HPDE6-E6E7 (cell line): Measurements from ENCODE around the gene GADD45G.

Source experiments
- DNase-seq: peaks from one replicate; pipeline ENCODE4 v3.0.0; 2011; ENCODE audit warnings: missing footprints; ENCODE audit errors: extremely low spot score

The GADD45G gene

DNA sequence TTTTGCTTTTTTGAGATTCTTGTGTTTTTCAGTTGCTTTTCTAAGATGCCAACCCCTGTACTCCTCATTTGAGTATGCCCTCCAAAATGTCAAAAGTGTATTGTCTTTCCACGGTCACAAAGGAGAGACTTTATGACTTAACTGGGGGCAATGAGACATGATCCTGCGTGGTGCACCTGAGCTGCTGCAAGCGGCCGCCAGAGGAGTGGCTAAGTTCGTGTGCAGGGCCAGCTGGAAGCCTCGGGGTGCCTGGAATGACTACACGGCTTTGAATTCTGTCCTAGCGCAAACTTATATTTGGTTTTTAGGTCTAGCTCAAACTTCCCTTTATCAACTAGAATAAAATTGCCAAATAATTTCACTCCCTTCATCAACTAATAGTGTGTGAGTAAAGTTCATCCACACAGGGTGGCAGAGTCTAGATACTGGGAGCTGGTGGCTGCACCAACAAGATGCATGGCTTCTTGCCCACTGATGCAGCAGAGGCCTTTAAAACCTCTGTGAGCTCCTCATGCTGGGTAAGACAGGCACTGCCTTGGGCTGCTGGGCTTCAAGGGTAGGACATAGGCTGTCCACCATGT lies 4.7 kb downstream of the GADD45G start:
- DNase-seq: no peak

DNA sequence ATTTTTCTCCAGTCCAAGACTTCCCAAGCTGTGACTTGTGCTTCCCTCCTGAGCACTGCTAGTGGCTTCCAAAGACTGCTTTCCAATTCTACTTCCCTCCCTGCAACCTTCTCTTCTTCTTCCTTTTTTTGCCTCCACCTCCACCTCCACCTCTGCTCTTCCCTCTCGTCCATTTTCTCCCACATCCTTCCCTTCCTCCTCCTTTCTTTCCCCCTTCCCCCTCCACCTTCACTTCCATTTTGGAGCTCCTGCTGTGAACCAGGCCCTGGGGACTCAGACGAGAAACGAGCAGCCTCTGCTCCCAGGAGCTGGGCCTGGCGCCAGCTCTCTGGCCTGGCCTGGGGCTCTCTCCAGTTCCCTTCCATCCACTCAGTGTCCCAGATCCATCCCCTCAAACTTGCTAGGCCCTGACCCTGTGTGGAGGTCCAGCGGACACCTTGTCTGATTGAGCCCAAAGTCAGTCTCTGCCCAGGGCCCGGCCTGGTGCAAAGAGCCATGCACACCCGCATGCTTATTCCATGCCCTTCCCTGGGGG lies 5.6 kb downstream of the GADD45G start:
- no peak for DNase-seq

DNA sequence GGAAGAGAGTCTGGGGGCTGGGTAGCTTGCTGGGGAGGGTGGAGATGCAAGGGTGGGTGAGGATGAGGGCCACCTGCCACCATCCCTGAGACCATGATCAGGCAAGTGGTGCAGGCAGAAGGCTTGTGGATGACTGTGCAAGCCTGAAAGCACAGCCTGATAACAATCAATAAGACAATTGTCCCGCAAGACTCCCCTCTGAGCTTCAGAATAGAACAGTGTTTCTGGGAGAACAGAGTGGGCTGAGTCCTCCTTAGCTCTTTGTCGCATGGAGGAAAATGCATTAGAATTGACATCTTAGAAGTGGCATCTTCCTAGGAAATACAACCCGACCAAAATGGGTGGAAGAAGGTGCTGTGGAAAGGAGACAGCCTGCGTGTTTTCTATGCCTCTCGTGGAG lies 6.6 kb downstream of the GADD45G start:
- DNase-seq: no peak

DNA sequence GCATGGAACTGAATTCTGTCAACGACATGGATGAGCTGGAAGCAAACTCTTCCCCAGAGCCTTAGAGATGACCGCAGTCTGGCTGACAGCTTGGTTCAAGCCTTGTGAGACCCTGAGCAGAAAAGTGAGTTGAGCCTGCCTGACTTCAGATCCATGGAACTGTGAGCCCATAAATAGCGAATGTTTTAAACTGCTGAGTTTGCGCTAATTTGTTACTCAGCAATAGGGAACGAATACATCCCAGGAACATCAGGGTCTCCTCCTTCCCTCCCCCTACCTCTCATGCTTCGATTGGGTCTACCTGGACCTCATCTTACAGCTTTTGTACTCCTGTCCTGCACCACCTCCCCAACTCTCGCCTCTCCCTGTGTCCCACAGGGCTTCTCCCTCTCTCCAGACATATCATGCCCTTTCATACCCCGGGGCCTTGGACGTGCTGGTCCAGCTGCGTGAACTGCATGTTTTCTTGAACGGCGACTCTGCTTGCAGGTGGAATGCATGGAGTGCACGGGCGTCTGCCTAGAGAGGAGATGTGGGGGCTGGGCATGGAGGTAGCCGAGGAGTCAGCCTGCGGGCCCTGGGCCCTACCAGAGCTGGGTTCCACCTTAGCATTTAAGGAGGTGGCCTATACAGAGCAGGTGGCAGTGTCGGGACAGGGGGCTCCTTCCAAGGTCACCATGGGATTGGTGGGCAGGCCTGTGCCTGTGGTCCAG lies 7.9 kb downstream of the GADD45G start:
- DNase-seq: no peak

DNA sequence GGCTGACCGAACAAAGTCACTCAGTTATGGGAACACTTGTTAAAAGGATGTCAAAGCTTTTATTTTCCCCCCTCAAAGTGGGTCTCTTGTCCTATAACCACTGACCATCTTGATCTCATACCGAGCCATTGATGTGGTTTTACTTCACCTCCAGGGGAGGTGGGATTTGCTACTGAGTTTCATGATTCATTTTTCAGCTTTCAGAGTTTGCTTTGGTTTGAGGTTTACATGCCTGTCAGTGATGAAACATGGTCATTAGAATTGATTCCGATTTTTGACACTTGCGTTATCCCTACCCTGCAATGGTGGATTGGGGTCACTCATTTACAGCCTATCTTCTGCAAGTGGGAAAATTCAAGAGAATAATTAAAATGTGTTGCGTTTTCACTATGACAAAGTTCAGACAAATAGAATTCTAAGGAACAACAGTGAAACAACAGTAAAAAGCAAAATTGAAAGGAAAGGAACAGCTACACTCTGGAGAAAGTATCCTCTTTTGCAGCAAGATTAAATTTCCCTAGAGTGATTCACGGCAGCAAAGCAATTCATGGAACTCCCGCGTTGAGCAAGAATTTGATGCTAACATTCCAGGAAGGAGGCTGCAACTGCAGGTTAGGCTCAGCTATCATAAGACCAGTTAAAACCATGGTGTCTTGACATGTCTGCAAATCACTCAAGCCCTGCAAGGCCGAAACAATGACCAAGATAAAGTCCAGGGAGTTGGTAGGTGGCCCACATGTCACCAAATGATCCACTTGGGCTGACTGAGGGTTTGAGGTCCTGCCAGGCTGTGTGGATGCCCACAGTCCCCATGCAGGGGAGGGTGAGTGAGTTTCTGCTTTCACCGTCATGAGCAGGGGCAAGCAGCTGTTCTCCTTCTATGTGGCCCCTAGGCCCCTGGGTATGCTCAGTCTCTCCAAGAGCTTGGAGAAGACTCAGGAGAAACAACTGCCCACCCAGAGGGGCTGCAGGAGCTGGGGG lies 9.4 kb downstream of the GADD45G start:
- no peak for DNase-seq

DNA sequence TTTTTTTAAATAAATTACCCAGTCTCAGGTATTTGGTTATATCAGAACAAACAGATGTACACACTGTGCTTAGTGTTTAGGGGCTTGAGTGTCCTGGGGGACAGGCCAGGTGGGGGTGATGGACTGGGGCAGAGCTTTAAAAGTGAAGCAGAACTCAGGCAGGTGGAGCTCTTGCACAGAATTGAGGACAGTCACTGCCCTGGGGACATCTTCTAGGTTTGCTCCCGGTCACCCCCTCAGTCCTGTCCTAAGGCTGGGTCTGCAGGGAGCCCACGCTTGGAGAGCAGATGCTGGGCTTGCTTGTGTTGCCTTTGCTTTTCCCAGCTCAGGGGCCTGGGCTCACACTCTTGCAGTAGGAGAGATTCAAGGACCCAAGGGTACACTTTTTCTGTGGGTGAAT lies 10.8 kb downstream of the GADD45G start:
- no peak for DNase-seq

DNA sequence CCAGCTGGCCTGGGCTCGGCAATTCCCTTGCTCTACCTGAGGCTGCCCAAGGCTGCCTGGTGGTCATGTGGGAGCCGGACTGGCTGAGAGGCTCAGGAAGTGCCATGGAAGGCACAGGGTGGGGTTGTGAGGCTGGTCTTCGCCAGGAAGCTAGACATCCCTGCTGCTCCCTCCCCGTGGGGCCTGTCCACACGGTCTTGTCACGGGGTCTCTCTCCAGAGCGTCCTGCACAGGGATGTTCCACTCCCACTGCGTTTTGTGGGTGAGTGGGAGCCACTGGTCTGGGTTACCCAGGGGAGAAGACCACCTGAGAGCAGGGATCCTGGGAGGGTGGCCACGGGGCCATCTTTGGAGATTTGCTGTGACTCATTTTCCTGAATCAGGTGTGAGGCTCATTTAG lies 11.6 kb downstream of the GADD45G start:
- no peak for DNase-seq

DNA sequence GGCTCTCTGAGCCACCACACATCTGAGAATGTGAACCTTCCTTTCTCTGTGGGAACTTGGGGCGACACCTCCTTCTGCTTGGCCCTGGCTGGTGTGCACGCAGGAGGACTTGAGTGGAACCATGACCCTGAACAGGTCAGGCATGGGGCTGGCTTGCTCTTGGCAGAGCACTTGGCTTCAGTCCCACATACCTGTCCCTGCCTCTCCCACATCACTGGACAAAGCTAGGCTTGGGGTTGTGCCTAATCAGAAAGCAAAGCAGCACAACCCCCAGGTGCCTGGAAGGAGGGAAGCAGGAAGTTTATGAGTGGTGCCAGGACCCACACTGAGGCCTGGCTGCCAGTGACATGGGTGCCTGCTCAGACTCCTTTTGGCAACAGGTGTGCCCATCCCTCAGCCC lies 13.2 kb downstream of the GADD45G start:
- DNase-seq: no peak

DNA sequence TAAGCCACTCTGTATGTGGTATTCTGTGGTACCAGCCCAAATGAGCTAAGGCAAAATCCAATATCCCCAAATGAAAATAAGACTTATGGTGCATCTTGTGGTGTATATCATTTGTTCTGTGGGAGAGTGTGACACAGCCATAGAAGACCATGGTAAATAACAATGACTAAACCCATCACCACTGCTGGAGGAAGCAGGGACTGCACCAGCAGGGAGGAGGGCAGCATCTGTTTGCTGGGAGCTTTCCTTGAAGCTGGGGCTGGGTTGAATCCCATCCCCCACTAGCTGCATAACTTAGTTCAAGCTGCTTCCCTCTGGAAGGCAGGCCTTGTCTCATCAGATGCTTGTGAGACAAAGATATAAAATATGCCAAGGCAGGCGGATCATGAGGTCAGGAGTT lies 14.2 kb downstream of the GADD45G start:
- no peak for DNase-seq

DNA sequence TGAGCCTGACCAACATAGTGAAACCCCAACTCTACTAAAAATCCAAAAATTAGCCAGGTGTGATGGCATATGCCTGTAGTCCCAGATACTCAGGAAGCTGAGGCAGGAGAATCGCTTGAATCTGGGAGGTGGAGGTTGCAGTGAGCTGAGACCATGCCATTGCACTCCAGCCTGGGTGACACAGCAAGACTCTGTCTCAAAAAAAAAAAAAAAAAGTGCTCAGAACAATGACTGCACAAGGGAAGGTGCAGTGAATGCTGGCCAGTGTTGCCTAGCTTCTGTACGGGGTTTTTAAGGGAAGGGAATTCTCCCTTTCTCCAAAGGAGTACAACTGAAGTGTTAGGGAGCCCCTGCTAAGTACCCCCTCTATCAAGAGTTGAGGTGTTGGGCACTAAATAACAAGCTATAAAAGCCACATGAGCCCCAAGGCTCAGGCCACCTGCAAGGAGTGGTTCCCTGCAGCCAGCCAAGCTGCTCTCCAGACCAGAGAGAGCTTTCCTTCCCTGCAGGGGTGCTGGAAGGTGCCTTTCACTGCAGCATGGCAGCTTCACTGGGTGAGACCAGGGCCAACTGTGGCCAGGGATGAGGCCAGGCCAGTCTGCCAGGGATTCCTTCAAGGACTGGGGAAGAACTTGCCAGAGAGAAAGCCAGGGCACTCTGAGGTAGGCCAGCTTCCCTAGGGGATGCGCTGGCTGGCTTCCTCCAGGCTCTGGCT lies 14.8 kb downstream of the GADD45G start:
- DNase-seq: no peak

DNA sequence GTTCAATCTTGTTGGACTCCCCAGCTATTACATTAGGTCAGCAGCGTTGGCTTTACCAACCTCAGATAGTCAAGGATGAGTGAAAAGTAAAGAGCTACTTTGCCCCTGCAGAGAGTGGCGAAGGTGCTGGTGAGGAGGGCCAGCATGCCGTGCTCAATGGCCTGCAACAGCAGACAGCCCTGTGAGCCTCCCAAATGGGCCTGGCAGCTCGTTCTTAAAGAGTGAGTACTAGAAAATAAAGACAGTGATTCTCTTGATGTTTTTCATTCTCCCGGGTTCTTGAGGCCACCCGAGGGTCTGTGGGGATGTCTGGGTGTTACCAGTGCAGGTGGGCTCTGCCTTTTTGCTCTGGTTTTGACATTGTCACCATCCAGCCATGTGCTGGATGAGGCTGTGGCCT lies 16.2 kb downstream of the GADD45G start:
- no peak for DNase-seq

DNA sequence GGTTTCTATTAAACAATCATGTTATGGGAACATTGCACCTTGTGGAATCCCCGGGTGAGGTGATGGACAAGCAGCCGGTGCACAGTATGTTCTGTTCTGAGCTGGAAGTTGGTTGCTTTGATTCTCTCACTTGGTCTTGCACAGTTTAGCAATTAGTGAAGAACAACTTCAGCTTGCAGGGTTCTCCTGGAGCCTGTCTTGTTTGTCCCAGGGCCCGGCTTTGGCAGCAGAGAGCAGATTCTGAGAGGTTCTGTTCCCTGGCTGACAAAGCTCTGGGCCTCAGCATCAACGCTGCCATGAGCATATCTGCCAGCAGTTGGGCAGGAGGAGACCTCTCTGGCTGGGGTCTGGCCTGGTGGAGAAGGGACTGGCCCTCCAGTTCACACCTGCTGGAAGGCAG lies 16.9 kb downstream of the GADD45G start:
- DNase-seq: no peak

DNA sequence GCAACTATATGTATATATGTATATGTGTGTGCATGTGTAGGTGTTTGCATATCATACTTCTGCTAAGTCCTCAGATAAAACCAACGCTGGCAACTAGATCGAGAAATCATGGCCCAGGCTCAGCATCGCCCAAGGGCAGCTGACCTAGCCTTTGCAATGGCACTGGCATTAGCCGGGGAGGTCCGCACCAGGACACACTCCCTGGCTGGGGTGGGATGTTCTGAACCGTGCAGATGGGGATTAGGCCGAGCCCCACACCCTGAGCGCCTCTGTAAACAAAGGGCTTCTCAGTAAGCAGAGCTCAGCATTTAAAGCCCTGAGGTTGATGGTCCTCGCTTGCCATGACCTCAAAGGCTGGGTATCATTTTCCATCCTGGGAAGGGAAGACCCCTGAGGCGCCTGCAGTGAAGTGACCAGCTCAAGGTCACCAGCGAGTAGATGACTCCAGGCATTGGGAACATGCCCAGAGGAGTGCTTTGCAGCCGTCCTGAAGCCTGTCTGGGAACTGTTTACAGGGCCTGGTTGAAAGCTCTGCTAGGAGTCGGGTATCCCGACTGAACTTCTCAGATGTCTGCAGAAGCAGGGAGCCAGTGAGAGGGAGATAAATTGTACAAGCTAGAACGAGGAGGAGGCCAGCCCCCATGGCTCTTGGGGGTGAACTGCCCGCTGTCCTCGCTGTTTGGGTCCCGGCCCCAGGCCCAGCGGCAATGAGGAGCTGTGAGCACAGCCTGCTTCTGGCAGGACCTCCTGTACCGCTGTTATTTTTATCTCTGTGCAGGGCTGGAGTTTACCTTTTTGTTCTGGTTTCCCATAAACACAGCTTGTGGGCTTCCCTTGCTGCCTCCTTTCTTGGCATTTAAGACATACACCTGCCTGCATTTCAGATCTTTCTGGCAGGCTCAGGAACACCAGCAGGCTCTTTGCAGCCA lies 18.4 kb downstream of the GADD45G start:
- no peak for DNase-seq

DNA sequence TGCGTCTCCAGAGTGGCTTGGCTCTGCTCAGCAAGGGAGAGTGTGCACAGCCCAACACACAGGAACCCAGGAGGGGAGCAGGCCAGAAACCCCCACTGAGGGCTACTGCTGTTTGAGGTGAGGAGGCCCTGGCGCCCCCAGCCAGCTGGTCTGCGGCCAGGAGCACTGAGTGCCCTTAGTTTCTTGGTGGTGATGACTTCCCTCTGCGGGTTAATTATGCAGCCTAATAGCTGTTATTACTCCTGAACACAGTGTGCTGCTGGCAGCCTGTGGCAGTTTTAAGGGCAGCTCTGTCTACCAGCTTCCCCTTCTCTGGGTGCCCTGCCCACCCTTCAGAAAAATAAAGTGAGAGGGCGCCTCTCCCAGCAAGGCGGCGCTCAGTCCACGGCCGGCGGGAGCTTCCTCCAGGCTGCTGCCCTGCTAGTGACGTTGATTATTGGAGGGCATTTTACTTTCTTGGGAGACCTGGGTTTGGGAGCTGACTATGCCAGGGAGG lies 19.2 kb downstream of the GADD45G start:
- no peak for DNase-seq

DNA sequence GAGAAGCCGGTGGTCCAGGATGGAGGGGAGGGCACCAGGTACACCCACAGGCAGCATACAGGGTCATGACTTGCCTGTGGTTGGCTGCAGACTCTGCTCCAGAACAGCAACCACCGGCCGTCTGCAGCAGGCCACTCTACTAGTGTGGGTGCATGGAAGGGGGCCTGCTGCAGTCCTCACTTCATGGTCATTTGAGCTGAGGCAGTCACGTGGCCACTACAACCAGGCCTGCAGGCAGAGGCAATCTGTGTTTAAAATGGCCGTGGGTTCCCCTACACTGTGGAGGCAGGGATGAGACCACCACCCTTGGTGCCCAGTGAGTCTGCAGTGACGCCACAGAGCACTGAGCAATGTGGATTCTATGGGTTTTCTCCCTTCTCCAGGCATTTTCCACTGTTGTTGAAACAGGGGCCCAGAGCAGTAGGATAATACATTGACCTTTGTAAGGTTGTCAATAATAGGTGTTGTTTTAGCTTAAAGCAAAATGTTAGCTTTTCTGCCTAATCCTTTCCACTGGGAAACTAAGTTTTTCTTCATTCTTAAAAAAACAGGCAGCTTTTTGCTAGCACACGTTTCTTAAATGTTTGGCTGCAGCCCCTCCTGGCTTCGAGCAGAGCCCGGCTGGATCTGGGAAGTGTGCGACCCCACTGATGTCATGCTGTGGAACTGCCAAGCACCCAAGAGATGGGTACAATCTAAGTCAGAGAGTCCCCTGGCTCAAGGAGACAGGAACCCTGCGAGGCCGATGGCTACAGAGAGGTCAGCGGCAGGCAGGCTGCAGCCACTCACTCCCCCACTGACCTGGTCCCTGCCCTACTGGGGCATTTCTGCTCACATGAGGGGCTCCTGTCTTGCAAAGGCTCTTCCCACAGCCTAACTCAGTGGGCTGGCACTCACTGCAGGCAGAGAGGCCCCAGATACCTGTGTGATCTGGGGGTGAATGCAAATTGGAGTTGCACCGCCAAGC lies 21.2 kb downstream of the GADD45G start:
- no peak for DNase-seq

DNA sequence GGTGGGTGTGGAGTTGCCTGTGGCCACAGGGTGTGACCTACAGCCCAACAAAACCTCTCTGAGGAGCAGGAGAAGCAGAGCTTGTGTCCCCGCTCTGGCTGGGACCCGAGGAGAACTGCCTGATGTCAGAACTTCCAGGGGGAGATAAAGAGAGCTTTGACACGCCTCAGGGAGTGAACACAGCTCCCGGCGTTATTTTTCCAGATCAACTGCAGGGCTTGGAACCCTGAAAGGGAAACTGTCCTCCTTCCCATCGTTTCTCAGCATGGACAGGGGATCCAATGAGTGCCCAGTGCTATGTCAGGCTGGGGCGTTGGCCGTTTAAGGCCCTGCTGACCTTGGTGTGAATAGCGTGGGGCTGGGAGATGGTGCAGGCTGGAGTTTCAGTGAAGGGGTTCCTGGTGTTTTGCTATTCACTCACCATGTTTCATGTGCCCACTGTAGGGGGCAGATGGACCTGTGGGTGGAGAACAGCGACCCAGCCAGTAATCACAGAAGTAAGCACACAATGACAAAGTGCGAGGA lies 22.0 kb downstream of the GADD45G start:
- DNase-seq: no peak

DNA sequence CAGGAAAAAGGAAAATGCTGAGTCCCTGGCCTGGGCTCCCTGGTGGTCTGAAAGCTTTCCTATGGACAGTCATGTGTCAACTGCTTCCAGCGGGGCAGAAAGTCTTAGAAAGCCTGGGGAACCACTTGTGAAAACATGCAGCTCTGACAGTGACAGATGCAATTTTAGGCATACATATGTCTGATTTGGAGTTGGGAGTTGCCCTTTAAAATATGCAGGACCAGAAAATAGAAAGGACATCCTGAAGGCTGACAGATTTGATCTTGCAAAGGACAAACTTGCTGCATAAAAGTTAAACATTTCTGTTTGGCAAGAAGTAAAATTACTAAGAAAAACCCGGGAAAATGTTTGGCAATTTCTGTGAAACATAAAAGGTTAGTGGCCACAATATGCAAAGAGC lies 23.8 kb downstream of the GADD45G start:
- no peak for DNase-seq

DNA sequence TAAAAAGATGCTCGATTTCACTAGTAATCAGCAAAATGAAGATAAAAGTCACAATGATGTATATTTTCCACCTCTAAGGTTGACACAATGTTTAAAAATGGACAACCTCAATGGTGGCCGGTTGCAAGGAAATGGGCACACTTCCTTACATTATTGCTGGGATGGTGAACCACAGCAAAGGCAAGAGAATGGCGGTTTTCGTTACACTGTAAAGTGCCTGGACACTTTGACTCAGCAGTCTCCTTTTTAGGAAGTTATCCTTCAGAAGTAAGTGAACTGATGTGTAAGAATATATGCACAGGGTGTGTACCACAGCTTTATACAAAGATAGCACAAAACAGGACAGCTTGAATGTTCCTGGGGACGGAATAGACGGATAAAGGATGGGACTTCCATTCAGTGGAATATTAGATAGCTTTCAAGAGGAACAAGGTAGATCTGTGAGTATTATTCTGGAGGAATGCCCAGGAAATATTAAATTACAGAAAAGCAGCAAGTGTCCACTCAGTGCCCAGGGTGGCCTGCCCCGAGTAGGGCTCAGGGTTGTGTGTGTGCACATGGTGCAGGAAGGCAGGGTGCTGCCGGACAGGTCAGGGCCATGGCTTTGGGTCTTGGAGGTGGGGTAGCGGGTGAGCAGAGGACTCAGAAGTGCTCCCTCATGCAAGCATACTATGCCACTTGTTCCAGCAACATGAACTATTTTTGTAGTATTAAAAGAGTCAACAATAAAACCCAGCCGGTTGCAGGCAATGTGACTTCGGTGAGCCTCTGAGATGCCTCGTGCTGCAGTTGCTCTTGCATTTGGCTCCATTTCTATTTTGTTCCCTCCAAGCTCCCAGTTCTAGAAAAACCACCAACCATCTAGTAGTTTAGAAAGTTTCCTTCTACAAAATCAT lies 24.5 kb downstream of the GADD45G start:
- no peak for DNase-seq
